Measurements from ENCODE around the gene SMAD6.

SMAD6 gene

DNA sequence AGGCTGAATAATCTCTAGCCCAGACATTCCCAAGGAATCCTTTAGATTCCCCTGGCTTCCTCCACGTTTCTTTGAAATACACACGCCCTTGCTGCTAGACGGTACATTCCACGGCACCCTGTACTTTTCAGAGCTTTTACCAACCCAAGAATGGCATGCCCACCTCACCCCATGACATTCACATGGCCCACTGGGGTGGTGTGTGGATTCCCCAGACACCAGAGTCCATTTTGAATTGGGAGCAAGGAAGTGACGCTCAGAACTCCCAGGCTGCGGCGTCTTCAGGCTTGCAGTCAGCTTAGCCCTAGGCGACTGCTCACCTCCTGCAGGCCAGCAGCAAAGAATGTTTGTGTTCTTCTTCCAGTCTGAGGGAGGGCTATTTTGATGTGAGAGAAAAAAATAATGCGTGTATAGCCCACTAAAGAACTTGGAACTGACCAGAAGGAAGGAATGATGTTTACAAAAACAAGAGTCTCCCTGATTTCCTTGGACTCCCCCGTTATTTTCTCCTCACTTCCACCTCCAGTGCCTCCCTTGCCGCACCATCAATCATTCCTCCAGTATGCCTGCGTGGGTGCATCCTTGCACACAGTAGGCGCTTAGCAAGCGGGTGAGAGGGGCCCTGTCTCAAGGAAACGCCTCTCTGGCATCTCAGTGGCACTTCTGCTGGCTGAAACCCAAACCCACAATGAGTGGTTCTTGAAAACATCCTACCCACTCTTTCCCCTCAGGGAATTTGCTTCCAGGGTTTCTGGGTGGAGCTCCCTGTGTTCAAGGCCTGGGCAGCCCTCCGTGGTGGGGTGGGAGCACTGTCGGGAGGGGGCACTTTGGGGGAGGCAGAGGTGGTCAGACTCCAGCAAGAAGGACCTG, 59.9 kb downstream of the SMAD6 start:
- DNase-seq = no peak

GRCh38 chr15:66763186-66764071, 61.4 kb downstream of the SMAD6 start:
- DNase-seq = no peak

DNA sequence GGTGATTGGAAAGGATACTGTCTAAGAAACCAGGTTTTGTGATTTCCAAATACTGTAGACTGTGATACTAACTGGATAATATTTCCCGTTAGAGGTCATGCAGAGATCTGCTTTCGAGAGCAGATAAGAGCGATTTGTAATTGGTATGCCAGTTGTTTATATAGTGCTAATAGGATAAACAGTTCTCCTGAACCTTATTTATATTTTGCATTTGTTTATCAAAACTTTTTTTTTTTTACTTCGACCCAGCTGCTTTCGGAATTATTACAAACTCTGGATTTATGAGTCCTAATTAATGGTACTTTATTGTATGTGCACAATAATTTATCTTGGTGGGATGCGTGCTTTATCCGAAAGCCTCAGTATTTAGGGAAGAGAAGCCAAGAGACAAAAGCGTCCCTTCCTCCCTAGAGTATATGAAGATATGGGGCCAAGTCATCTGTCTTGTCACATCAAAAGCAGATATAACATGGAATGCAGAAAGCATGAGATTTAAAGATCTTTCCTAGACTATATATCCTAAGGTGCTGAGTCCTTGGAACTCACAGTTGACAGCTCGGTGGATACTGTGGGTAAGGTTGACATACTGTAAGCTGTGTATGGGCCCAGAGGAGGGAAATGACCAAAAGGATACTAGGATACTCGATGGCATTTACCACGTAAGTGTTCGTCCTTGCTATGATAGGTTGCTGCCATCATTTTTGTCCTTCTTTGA, 62.2 kb downstream of the SMAD6 start:
- DNase-seq = no peak

DNA sequence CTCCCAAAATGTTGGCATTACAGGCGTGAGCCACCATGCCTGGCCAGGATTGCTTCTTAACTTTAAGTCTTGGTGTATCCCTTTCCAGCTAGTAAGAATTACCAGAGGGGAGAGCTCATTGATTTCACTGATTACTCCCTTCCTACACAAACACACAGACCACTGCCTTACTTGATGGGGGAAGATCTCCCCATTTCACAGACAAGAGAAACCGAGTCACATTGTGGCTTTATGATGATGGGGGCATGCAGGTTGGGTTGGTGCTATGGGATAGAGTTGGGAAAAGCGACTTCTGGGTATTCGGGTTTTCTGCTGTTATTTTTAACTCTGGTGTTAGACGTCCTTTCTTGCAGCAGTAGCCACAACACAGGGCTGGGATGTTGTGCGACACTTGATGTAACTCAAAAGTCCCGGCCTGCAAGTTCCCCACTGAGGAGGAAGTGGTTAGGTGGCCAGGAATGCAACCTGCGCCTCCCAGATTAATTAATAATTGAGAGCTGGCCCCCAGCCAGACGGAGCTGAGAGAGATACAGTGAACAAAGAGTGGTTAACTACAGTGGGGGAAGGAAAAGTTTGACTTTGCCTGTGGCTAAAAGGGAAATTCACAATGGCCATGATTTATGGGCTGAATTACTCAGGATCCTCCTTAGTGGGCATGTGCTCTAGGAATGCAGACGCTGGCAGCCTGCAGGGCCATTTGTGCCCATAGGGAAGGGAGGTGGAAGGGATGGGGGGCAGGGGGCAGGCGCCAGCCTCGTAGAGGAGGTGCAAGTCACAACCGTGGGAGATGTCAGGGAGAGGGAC, 63.6 kb downstream of the SMAD6 start:
- no peak for DNase-seq

DNA sequence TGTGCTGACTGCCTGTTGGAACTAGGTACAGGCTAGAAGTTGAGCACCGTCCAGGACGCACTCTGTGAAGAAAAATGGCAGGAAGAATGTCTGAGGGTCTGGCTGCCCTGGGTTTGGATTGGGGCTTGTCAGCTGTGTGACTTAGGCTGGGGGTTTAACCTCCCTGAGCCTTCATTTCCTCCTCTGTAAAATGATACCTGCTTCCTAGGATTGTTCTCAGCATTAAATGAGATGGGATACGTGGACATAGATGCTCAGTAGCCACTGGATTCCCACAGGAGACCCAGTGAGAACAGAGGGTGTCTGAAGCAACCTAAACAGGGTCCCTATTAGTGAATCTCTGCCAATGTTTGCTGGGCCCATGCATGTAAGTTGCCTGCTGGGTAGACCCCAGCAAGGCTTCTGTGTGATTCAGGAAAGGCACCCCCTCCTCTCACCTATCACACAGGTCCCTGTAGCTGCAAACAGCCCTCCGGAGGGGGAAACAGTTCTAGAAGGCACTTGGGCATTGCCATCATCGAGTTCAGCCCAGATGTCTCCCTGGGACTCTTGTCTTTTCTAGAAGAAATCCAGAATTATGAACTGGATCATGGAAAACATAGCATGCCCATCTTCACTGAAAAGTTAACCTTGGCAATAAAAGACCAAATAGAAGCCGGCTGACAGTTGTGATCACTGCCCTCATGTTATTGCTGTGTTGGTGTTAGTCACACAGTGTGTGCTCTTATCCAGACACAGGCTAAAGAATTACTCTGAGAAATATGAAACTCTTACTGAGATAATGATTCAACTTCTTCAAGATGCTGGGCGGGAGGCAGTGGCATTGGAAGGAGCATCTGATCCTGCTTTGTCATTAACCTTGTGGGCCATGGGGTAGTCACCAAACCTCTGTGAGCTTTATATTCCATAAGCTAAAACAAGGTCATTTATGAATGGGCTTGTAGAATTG, 64.5 kb downstream of the SMAD6 start:
- DNase-seq = no peak

DNA sequence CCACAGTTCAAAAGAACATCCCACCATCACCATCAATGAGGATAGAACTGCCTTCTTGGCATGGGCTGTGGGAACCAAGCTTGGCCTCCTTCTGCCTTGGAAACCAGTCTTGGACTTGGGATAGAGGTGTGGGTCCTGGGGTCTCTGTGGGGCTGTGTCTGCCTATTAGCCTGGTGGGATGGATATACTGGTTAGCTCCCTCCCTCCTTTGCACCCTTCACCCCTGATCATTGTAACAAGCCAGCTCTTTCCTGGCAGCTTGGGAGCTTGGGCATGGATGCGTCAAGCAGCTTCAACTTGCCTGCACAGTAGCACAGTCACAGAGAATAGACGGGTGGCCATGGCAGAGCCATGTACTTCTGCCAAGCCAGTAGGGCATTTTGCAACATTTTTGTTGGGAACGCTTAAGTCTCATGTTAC, 65.2 kb downstream of the SMAD6 start:
- DNase-seq = no peak

- no peak for DNase-seq
Observed at GRCh38 chr15:66768987-66769386, 67.0 kb downstream of the SMAD6 start.

DNA sequence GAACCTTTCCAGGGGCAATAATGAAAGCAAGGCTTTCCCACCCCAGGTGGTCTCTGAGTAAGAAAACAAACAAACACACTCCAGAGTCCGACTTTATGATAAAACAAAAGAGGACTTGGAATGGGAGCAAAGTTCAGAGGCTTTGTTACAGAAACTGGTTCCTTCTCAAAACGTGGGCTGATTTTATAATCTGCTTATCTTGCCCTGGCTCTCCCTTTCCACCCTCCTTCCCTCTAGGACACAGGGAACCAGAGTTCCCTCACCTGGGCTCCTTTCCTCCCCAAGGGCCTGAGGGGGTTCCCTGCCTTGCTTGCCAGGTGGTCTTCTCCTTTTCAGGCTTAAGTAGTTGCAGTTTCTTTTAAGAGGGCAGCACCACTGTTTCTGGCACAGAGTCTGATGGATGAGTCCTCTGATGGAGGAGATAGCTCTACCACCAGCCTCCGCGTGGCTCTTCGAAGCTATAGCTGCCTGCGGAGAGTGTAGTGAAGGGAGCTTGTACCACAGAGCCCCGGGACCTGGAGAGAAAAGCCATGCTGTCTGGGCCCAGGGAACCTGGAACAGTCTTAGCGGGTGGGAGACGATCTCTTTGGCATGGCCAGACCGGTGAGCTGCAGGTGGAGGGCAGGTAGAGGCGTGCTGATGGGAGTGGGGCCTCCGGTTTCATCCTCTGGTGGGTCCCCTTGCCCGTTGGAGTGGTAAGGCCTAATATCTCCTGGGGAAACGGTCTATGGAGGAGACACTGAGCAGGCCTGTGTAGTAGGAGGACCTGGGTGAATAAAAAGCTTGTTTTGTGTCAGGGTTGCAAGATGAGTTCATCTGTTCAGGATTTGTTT, 68.7 kb downstream of the SMAD6 start:
- no peak for DNase-seq

- no peak for DNase-seq
Observed at GRCh38 chr15:66771351-66771650, 69.3 kb downstream of the SMAD6 start.

GRCh38 chr15:66772604-66773128, 70.6 kb downstream of the SMAD6 start:
- DNase-seq = no peak

DNA sequence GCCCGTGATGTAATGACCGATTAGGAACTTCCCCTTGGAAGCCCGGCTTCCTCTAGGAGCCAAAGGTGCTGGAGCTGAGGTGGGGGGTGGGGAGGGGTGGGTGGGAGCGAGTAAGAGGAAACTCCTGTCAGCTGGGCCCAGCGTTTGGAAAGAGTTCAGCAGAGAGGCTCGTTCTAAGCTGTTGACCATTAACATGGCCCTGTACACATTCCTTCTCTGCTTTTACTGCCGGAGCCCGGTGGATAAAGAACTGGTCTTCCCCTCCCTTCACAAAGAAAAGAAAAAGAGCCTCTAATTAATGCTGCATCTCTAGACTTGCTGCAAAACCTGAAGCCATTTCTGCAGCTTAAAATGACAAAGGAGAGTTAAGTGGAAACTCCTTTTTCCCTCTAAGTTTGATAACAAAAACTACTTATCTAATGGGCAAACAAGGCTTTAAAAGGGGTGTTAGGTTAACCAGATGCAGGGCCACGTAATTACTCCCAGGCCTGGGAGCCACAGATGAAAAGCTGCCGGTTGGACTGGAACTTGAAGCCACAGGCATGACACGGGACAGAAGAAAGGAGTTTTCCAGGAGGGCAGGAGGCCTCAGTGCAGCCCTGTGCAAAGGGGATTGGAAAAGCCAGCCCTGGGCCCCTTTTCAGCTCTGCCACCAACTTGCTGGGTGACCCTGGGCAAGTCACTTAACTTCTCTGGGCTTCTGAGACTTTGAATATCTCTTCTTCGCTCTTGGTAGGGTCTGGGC, 71.3 kb downstream of the SMAD6 start:
- no peak for DNase-seq

- DNase-seq = peak; percentile 11
Observed at GRCh38 chr15:66774001-66774814, 72.2 kb downstream of the SMAD6 start.

GRCh38 chr15:66775127-66776105, 73.4 kb downstream of the SMAD6 start:
- no peak for DNase-seq

DNA sequence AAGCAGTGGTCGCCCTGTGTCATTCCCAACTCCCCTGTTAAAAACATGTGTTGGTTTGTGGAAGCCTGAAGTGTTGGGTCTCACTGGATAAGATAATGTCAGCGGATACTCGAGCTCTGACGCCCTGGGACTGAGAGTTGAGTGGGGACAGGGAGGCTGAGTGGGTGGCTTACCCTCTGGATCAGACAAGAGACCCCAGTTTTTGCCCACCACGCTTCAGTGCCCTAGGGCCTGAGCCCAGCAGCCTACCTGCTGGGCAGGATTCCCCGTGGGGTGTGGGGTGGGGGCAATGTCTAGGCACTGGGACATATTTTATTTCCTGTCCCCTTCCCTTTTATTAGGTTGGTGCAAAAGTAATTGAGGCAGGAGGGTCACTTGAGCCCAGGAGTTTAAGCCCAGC, 75.0 kb downstream of the SMAD6 start:
- no peak for DNase-seq

DNA sequence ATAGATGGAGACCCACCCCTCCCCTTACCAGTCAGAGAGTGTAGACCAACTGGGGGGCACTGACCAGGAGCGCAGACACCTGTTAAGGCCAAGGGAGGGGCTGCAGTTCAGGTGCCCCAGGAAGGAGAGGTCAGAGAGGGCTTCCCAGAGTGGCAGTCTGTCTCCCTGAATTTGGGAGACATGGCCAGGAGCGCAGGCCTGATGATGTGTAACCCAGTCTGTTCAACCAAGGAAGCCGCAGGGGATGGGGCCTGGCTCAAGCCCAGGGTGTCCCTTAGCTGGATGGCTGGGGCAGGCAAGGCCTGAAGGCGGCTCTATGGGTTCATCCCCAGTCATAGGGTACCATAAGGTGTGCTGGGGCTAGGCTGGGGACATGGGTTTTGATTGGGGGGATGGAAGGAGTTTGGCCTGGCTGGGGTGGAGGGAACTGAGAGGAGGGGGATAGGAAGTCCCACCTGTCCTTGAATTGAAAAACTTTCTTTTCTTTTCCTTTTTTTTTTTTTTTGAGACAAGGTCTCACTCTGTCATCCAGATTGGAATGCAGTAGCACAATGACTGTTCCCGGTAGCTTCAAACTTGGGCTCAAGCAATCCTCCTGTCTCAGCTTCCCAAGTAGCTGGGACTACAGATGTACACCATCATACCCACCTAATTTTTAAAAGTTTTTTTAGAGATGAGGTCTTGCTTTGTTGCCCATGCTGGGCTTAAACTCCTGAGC, 75.7 kb downstream of the SMAD6 start:
- DNase-seq = no peak

GRCh38 chr15:66778314-66778665, 76.3 kb downstream of the SMAD6 start:
- DNase-seq = no peak

- no peak for DNase-seq
Observed at GRCh38 chr15:66778716-66779115, 76.7 kb downstream of the SMAD6 start.

Measured in CD4-positive, alpha-beta T cell treated with Interleukin-4 for 4 hours (primary cell).